Motor neuron (in vitro differentiated cells): Measurements from ENCODE around the gene IL12A. TPM values are rescaled to one million over a fixed set of nuclear protein-coding genes. Genes with fewer than 3 reads are reported as not detected.

Experiments
- ATAC-seq, 8 experiments: fragments of 200-7000 bp; cut with Tn5 transposase; replicated peaks in 6 of 8; 2 replicates each; pipeline ENCODE4 v1.8.0; 2021; ENCODE audit warnings: mild to moderate bottlenecking in 8 of 8, moderate library complexity in 8 of 8
- H3K27ac ChIP-seq, 2 donors: fragments of 250-450 bp; sonication (Bioruptor Pico); 2 replicates each; pipeline ENCODE4 v1.9.0; 2021; ENCODE audit warnings: antibody characterized with exemption in 2 of 2, mild to moderate bottlenecking in 2 of 2, moderate library complexity in 1 of 2
- H3K4me1 ChIP-seq, 2 donors: fragments of 250-450 bp; sonication (Bioruptor Pico); replicated peaks in 1 of 2; 2 replicates each; pipeline ENCODE4 v1.6.1; 2021; ENCODE audit warnings: antibody characterized with exemption in 2 of 2, mild to moderate bottlenecking in 2 of 2, moderate library complexity in 1 of 2
- H3K4me3 ChIP-seq, 5 donors: fragments of 250-450 bp; sonication (Bioruptor Pico); 2 replicates each; pipeline ENCODE4 v1.9.0; 2021; ENCODE audit warnings: antibody characterized with exemption in 5 of 5, mild to moderate bottlenecking in 5 of 5, moderate library complexity in 4 of 5
- WGBS, 10 experiments: fragments of 450-650 bp; shearing (Covaris generic); methylation state at CpG; one replicate each; pipeline ENCODE4 v1.0.0; 2022; 5-methylcytosine and 5-hydroxymethylcytosine counted together
- in situ Hi-C, 9 experiments: fragments of 400-800 bp; cut with MboI; loops; one replicate each; pipeline ENCODE4 v1.15.0; 2021; ENCODE audit warnings: low sequenced_read_pairs in 9 of 9, low pct_unique_long_range_greater_than_20kb in 2 of 9; ENCODE audit not compliant: unreplicated experiment in 9 of 9
- total RNA-seq, 8 experiments: library from RNA; unstranded; fragments of 300-600 nt; gene quantifications; 2 replicates each; pipeline versions ENCODE4 v1.2.3 to v1.2.4, GENCODE V29; 2022

IL12A gene
- total RNA-seq, 8 experiments from 2014 or later: 0.22 to 2.7 (median 0.62) TPM

GRCh38 chr3:160018959-160019358 lies 30.3 kb downstream of the IL12A start:
- H3K4me1 ChIP-seq: no peaks in the 10 kb centered on the region
- in situ Hi-C loops: loop anchor here in 6 of 9 experiments (25.0 kb wide), 5 partner anchors 132 to 757 kb away; partner anchors contain the start of gene SCHIP1 (in 1 of the 6)
- ATAC-seq: no peak
- H3K4me3 ChIP-seq: no peak overlapping the region
- 0 to 100% (median 71%) methylated on average over 1 to 4 of the region's 5 CpGs; no CpG with 5 or more reads in 2 of the 10 experiments for WGBS, 10 experiments
- no peak overlapping the region for H3K27ac ChIP-seq

GRCh38 chr3:160020057-160020711 lies 31.5 kb downstream of the IL12A start:
- Histone ChIP-seq H3K4me3 (no peak overlapping the region), H3K4me1 (no peaks in the 10 kb centered on the region), H3K27ac (no peak overlapping the region)
- ATAC-seq: no peak
- WGBS, 10 experiments: 65 to 100% (median 81%) methylated on average over 1 to 4 of the region's 4 CpGs; no CpG with 5 or more reads in 2 of the 10 experiments
- in situ Hi-C loops: loop anchor here in 6 of 9 experiments (25.0 kb wide), 5 partner anchors 133 to 758 kb away; partner anchors contain the start of gene SCHIP1 (in 1 of the 6)

DNA sequence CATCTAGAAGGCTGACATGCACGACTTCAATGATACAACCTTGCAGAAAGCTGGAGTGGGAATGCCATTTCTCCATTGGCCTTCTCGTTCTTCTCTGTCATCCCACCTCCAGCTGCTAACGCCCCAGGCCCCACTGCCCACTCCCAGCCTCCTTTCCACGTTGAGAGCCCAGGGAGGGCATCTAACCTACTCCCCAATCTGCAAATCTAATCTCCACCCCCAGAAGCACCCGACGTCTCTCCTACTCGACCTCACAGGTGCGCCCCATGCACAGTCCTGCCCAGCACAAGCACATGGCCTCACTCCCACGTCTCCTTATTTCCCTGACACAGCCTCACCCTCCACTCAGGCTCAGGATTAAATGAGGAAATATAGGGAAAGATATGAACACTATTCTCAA lies 33.4 kb downstream of the IL12A start:
- ATAC-seq: no peak
- no peak overlapping the region for H3K4me3 ChIP-seq
- H3K27ac ChIP-seq: no peak overlapping the region
- 55 to 100% (median 64%) methylated on average over 1 to 7 of the region's 9 CpGs; no CpG with 5 or more reads in 7 of the 10 experiments for WGBS, 10 experiments
- no peaks in the 10 kb centered on the region for H3K4me1 ChIP-seq
- in situ Hi-C loops: loop anchor here in 6 of 9 experiments (25.0 kb wide), 5 partner anchors 135 to 760 kb away; partner anchors contain the start of gene SCHIP1 (in 1 of the 6)

DNA sequence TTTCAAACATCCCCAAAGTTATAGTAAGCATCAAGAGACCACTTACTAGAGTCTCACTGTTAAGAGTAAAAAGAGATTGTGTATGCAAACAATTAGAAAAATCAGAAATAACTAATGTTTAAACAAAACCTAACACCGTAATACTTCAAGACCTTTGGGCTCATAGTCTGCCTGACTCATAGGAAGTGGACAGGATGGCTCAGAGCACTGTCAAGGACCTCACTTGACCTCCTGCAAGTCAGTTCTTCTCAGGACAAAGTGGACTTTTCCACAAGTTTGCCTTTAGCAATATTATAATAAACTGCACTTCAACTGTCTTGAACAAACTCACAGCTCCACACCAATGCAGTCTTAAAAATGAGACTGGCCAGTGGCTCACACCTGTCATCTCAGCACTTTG lies 34.8 kb downstream of the IL12A start:
- WGBS, 10 experiments: 17 to 90% (median 50%) methylated on average over 1 of the region's 1 CpG; no CpG with 5 or more reads in 6 of the 10 experiments
- in situ Hi-C loops: loop anchor here in 6 of 9 experiments (25.0 kb wide), 5 partner anchors 136 to 761 kb away; partner anchors contain the start of gene SCHIP1 (in 1 of the 6)

GRCh38 chr3:160027541-160028195 lies 39.0 kb downstream of the IL12A start:
- in situ Hi-C loops: loop anchor here in 4 of 9 experiments (25.0 kb wide), 2 partner anchors 310 to 385 kb away; no protein-coding TSS in a partner anchor
- peak in 3 of 8 experiments; percentile 31 to 89 (median 87) for ATAC-seq
- 42 to 100% (median 84%) methylated on average over 1 to 6 of the region's 6 CpGs; no CpG with 5 or more reads in 1 of the 10 experiments for WGBS, 10 experiments

More for the DNA sequence above, 34.8 kb downstream of the IL12A start:
- Histone ChIP-seq H3K4me1 (no peaks in the 10 kb centered on the region), H3K27ac (no peak overlapping the region), H3K4me3 (no peak overlapping the region)
- no peak for ATAC-seq

DNA sequence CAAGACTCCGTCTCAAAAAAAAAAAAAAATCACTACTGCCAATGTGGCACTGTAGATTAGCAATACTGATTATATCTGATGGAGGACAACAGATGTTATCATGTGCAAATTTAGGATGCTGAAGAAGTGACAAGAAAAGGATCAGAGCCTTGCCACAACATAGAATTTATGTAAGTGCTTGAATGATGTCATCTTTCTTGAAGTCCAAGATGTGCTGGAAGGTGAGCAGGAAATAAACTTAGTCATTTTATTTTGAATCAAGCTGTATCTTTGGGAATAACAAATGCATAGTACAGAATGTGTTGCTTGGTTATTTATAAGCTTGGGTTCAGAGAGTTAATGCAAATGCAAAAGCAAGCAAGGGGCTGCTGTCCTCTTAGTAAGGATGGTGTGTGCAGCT lies 47.1 kb downstream of the IL12A start:
- Histone ChIP-seq H3K27ac (no peak overlapping the region), H3K4me1 (peaks cover 6% of the 10 kb centered on the region in 2 donors), H3K4me3 (no peak overlapping the region)
- ATAC-seq: no peak
- in situ Hi-C loops: loop anchor here in 5 of 9 experiments (10.0 to 25.0 kb wide), 3 partner anchors 302 to 377 kb away; no protein-coding TSS in a partner anchor
- 100% methylated on average over 1 of the region's 1 CpG; no CpG with 5 or more reads in 9 of the 10 experiments for WGBS, 10 experiments

More at GRCh38 chr3:160027541-160028195, 39.0 kb downstream of the IL12A start:
- H3K27ac ChIP-seq: no peak overlapping the region
- no peak overlapping the region for H3K4me3 ChIP-seq
- H3K4me1 ChIP-seq: no peaks in the 10 kb centered on the region

DNA sequence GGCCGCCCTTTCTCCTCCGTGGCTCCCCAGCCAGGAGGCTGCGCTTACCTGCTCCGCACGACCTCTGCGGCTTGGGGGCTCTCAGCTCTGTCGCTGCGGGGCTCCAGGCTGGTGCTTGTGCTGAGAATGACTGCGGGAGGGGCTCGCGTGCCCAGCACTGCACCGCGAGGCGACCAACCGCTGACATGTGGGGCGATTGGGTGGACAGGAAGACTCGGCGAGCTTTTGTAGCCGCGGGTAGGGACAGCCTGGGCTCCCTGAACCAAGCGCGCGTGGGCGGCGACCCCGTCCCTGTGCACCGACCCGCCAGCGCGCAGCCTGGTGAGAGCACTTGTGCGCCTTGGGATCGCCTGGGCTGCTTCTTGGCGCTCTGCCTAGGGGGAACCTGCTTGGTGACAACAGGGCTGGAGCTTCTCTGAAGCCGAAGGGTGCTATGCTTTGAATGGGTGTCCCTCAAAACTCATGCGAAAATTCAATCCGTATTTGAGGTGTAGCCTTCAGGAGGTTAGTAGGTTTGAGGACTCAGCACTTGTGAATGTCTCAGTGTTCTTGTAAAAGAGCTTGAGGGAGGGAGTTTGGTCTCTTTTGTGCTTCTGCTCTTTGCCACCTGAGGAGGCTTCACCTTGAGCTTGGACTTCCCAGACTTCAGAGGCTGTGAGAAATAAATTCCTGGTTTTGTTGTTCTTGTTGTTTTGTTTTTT lies 50.4 kb downstream of the IL12A start:
- in situ Hi-C loops: loop anchor here in 5 of 9 experiments (10.0 to 25.0 kb wide), 3 partner anchors 298 to 373 kb away; no protein-coding TSS in a partner anchor
- H3K27ac ChIP-seq: no peak overlapping the region

DNA sequence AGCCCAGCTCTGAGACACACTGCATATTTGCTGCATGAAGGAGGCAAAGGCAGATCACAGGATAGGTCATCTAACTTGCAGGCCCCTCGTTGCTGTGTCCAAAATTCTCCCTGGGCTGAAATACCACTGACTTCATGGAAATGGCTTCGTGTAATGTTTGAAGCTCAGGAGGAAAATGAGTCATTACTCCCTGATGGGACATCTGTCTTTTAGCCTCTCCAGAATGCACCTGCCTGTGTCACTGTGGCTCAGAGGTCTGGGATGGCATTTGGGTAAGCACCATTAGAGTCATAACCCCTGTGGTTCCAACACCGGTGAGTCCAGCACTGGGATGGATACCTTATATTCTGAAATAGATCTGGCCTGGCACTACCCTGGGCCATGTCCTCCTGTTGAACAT lies 51.5 kb downstream of the IL12A start:
- Histone ChIP-seq H3K4me3 (no peak overlapping the region), H3K4me1 (peaks cover 6% of the 10 kb centered on the region in 2 donors), H3K27ac (no peak overlapping the region)
- WGBS, 10 experiments: 40 to 100% (median 70%) methylated on average over 1 to 3 of the region's 3 CpGs; no CpG with 5 or more reads in 4 of the 10 experiments
- ATAC-seq: peak in 2 of 8 experiments; percentile 15 to 25
- in situ Hi-C loops: loop anchor here in 4 of 9 experiments (25.0 kb wide), 2 partner anchors 297 to 372 kb away; no protein-coding TSS in a partner anchor

More for the DNA sequence above, 50.4 kb downstream of the IL12A start:
- Histone ChIP-seq H3K4me1 (peaks cover 6% of the 10 kb centered on the region in 2 donors), H3K4me3 (peak overlapping the region; percentile 14 to 27 (median 19))
- ATAC-seq: peak; percentile 36 to 94 (median 82)
- 9 to 50% (median 24%) methylated on average over 2 to 18 of the region's 36 CpGs; no CpG with 5 or more reads in 1 of the 10 experiments for WGBS, 10 experiments

GRCh38 chr3:160041465-160041864 lies 52.8 kb downstream of the IL12A start:
- Histone ChIP-seq H3K4me3 (no peak overlapping the region), H3K4me1 (peaks cover 6% of the 10 kb centered on the region in 2 donors), H3K27ac (no peak overlapping the region)
- 83 to 100% (median 100%) methylated on average over 1 of the region's 1 CpG; no CpG with 5 or more reads in 4 of the 10 experiments for WGBS, 10 experiments
- no peak for ATAC-seq
- in situ Hi-C loops: loop anchor here in 4 of 9 experiments (25.0 kb wide), 2 partner anchors 296 to 371 kb away; no protein-coding TSS in a partner anchor

DNA sequence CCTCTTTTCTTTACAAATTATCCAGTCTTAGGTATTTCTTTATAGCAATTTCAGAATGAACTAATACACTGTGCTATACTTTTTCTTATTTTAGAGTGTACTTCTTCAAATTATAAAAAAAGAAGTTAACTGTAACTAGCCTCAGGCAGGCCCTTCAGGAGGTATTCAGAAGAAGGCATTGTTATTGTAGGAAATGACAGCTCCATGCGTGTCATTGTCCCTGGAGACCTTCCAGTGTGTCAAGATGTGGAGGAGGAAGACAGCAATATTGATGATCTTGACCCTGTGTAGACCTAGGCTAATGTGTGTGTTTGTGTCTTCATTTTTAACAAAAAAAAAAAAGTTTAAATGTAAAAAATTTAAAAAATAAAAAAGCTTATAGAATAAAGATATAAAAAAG lies 55.5 kb downstream of the IL12A start:
- Histone ChIP-seq H3K4me3 (no peak overlapping the region), H3K4me1 (peaks cover 5 to 6% of the 10 kb centered on the region in 2 donors), H3K27ac (no peak overlapping the region)
- in situ Hi-C loops: loop anchor here in 4 of 9 experiments (25.0 kb wide), 2 partner anchors 293 to 368 kb away; no protein-coding TSS in a partner anchor
- WGBS, 10 experiments: 42 to 80% (median 50%) methylated on average over 1 of the region's 1 CpG; no CpG with 5 or more reads in 1 of the 10 experiments
- ATAC-seq: no peak
